ENCODE measurements around the gene NCOA1. TPM values are rescaled to one million over a fixed set of nuclear protein-coding genes. Genes with fewer than 3 reads are reported as not detected.

Gene NCOA1
- polyA plus RNA-seq, 1 donor from 2014 or later, result 23.0 TPM

DNA sequence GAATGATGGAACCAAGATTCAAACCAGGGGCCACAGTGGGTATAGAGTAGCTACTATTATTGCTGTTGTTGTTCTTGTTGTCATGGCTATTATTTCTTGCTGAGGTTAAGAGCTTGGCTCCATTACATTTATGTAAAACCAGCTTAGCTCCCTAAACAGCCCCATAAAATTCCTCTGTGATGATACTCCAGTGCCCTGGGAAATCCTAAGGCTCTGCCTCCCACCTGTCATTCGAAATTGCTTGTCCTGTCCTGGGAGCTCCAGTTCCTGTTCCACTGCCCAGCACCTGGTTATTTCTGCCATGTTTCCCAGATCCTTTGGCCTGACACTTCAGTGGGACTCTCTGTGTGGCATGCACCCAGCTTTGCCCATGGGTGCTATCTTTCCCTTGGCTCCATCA is 27.8 kb upstream of the NCOA1 start:
- H3F3A ChIP-seq (ENCODE audit: insufficient read depth, low read length, poor library complexity, severe bottlenecking), result peaks cover 2% of the 10 kb centered on the region
- no peaks in the 10 kb centered on the region for H3K9me2 ChIP-seq (ENCODE audit: insufficient read depth, low read length)
- no peak overlapping the region for H2AFZ ChIP-seq (ENCODE audit: low read depth, low read length)
- no peak overlapping the region for H3K4me2 ChIP-seq (ENCODE audit: low read length)
- H3K79me2 ChIP-seq (replicated peaks; ENCODE audit: insufficient read depth, low read length), result no peaks in the 10 kb centered on the region
- no peaks in the 10 kb centered on the region for H3K36me3 ChIP-seq (ENCODE audit: insufficient read depth, low read length)
- H3K9me3 ChIP-seq (ENCODE audit: low read length), result no peaks in the 10 kb centered on the region
- no peak overlapping the region for H3K4me3 ChIP-seq (ENCODE audit: low read length)
- TF ChIP-seq RAD21 (conservative IDR thresholded peaks at IDR 0.05) (no peak), SMC3 (conservative IDR thresholded peaks at IDR 0.05; ENCODE audit: poor library complexity) (no peak), POLR2AphosphoS5 (IDR thresholded peaks at IDR 0.05) (no peak), EZH2 (IDR thresholded peaks at IDR 0.05; ENCODE audit: borderline replicate concordance, insufficient read depth, low read length, poor library complexity, severe bottlenecking) (no peak), MXI1 (conservative IDR thresholded peaks at IDR 0.05; ENCODE audit: poor library complexity, severe bottlenecking) (no peak), CTCF (IDR thresholded peaks at IDR 0.05; ENCODE audit: poor library complexity, severe bottlenecking) (no peak), EP300 (conservative IDR thresholded peaks at IDR 0.05; ENCODE audit: poor library complexity, severe bottlenecking) (no peak), TAF1 (IDR thresholded peaks at IDR 0.05; ENCODE audit: low read depth) (no peak)
- TF ChIP-seq, protein P1, sequence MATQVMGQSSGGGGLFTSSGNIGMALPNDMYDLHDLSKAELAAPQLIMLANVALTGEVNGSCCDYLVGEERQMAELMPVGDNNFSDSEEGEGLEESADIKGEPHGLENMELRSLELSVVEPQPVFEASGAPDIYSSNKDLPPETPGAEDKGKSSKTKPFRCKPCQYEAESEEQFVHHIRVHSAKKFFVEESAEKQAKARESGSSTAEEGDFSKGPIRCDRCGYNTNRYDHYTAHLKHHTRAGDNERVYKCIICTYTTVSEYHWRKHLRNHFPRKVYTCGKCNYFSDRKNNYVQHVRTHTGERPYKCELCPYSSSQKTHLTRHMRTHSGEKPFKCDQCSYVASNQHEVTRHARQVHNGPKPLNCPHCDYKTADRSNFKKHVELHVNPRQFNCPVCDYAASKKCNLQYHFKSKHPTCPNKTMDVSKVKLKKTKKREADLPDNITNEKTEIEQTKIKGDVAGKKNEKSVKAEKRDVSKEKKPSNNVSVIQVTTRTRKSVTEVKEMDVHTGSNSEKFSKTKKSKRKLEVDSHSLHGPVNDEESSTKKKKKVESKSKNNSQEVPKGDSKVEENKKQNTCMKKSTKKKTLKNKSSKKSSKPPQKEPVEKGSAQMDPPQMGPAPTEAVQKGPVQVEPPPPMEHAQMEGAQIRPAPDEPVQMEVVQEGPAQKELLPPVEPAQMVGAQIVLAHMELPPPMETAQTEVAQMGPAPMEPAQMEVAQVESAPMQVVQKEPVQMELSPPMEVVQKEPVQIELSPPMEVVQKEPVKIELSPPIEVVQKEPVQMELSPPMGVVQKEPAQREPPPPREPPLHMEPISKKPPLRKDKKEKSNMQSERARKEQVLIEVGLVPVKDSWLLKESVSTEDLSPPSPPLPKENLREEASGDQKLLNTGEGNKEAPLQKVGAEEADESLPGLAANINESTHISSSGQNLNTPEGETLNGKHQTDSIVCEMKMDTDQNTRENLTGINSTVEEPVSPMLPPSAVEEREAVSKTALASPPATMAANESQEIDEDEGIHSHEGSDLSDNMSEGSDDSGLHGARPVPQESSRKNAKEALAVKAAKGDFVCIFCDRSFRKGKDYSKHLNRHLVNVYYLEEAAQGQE (IDR thresholded peaks at IDR 0.05; ENCODE audit: borderline replicate concordance), result no peak
- no peaks in the 10 kb centered on the region for H4K20me1 ChIP-seq (ENCODE audit: insufficient read depth)
- H3K27ac ChIP-seq (ENCODE audit: low read length), result no peak overlapping the region
- no peak overlapping the region for H3K9ac ChIP-seq (ENCODE audit: low read length)
- no peaks in the 10 kb centered on the region for H3K27me3 ChIP-seq (ENCODE audit: insufficient read depth, low read depth, low read length)

DNA sequence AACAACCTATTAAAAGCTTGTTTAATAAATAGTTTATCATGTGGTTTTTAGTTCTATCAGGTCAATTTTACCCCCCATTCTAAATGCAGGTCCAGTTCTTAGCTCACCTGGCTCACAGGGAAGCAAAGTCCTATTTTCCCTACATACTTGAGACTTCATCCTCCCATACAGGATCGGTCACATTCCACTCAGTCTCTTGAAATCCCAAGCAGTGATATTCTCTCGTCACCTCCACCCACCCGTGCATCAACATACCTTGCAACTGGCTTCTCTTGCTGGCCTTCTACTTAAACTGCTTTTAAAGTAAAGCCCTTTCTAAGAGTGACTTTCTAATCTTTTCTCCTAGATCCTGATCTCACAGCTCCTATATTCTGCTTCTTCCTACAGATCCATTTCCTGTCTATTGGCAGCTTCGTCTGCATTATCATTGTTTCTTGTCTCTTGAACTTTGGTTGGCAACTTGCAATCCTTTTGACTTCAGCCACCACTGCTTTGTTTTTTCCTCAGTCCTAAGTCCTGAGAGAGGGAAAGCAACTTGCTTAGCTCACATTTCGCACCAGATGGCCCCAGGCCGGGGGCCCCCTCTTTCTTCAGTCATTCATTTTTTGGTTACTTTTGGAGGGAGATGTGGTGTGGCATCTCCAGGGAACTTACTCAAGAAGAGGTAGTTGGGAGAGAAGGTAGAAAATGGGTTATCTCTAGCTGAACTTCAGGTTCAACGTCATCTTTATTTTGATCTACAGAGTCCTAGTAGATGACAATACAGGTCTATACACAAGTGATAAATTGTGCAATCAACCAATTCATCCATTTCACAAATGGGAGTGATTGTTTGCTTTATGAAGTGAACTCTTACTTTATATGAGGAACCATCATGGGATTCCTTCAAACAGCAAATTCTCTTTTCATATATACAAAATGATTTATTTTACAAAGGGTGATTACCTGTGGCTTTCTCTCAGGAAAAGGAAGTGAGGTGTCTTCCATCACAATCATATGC is 23.9 kb upstream of the NCOA1 start:
- H3K9me2 ChIP-seq (ENCODE audit: insufficient read depth, low read length), result no peaks in the 10 kb centered on the region
- H3K4me3 ChIP-seq (ENCODE audit: low read length), result no peak overlapping the region
- no peaks in the 10 kb centered on the region for H3K36me3 ChIP-seq (ENCODE audit: insufficient read depth, low read length)
- no peak overlapping the region for H3K9ac ChIP-seq (ENCODE audit: low read length)
- H3K9me3 ChIP-seq (ENCODE audit: low read length), result no peaks in the 10 kb centered on the region
- H2AFZ ChIP-seq (ENCODE audit: low read depth, low read length), result no peak overlapping the region
- TF ChIP-seq RAD21 (conservative IDR thresholded peaks at IDR 0.05) (no peak), EP300 (conservative IDR thresholded peaks at IDR 0.05; ENCODE audit: poor library complexity, severe bottlenecking) (no peak), POLR2AphosphoS5 (IDR thresholded peaks at IDR 0.05) (no peak), CTCF (IDR thresholded peaks at IDR 0.05; ENCODE audit: poor library complexity, severe bottlenecking) (no peak), SMC3 (conservative IDR thresholded peaks at IDR 0.05; ENCODE audit: poor library complexity) (no peak), EZH2 (IDR thresholded peaks at IDR 0.05; ENCODE audit: borderline replicate concordance, insufficient read depth, low read length, poor library complexity, severe bottlenecking) (no peak), TAF1 (IDR thresholded peaks at IDR 0.05; ENCODE audit: low read depth) (no peak), MXI1 (conservative IDR thresholded peaks at IDR 0.05; ENCODE audit: poor library complexity, severe bottlenecking) (no peak)
- TF ChIP-seq, protein P1 (IDR thresholded peaks at IDR 0.05; ENCODE audit: borderline replicate concordance), result no peak
- no peak overlapping the region for H3K27ac ChIP-seq (ENCODE audit: low read length)
- H3K4me2 ChIP-seq (ENCODE audit: low read length), result no peak overlapping the region
- H3F3A ChIP-seq (ENCODE audit: insufficient read depth, low read length, poor library complexity, severe bottlenecking), result no peaks in the 10 kb centered on the region
- no peaks in the 10 kb centered on the region for H4K20me1 ChIP-seq (ENCODE audit: insufficient read depth)
- H3K27me3 ChIP-seq (ENCODE audit: insufficient read depth, low read depth, low read length), result no peaks in the 10 kb centered on the region
- no peaks in the 10 kb centered on the region for H3K79me2 ChIP-seq (replicated peaks; ENCODE audit: insufficient read depth, low read length)
